GM19025 (cell line): ENCODE data around the gene ULK1.

Experiments used
- ATAC-seq: cut with Tn5 transposase; IDR thresholded peaks from one replicate; pipeline ENCODE4 v1.9.1; 2021; ENCODE audit warnings: mild to moderate bottlenecking, low read depth, moderate library complexity; ENCODE audit not compliant: unreplicated experiment

Gene ULK1

DNA sequence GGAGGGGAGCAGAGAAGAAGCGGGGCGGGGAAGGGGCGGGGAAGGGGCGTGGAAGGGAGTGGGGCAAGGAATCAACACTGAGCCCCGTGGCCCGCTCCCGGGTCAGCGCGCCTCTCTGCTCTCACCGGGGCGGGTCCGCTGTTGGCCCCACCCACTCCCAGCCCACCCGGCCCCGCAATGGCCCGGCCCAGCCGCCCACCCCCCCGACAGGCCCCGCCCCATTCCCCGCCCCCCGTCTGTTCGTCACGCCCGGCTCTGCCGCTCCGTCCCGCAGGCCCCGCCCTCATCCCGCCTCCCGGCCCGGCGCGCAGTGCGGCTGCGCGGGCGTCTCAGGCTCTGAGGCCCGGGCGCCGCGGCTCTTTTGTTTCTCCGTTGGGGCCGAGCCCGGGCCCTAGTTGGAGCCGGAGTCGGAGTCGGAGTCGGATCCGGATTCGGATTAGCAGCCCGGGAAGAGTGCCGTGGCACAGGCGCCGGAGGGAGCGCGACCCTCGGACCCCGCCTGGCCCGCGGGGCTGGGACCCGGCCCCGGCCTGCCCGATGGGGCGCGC, at the start of gene ULK1:
ULK1 (plus strand) TSS at position 310 of the 548 bp plus-strand sequence. CDS start 380 bp downstream, outside the sequence.
- ATAC-seq, result peak; percentile 84

DNA sequence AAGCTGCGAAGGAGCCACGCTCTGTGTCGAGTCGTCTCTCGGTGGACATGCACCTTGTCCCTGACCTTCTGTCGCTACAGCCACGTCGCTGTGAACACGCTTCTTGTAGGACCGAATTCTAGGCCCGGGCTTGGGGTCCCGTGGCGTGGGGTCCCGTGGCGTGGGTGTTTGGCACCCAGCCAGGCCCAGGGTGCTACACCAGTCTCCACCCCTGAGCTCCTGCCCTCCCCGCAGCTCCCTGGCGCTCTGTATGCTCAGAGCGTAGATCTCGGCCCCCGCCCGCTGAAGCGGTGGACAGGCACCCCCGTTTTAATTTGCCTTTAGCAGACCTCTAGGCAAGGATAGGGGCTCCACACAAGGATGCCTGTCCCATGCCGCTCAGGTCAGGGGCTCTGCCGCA, 49.8 kb upstream of the ULK1 start:
- no peak for ATAC-seq

DNA sequence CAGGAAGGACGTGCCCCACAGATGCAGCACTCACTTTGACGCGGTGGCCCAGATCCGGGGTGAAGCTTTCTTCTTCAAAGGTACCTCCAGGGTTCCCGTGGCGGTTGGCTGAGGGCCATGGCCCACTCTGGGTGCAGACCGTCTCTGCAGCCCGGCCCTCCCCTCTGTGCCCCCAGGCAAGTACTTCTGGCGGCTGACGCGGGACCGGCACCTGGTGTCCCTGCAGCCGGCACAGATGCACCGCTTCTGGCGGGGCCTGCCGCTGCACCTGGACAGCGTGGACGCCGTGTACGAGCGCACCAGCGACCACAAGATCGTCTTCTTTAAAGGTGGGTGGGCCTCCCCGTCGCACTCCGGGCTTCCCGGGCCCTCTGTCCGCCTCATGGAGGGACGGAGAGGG, 49.3 kb upstream of the ULK1 start:
- ATAC-seq, result no peak

DNA sequence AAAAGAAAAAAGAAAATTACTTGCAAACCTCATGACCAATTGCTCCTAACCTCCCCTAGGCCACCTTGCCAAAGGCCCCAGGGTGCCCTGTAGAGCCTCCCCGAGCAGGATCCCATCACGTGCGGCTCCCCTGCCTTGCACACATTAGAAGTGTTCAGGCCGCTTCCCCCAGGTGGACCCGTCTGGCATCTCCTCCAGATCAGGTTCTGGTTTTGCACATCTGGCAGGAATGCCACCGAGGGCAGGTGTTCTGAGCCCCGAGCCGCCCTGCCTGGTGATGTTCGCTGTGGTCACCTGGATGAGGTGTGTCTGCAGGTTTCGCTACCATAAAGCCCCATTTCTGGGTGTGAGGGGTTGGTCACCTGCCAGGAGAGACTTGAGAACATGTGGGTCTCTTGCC, 47.0 kb upstream of the ULK1 start:
- ATAC-seq, result no peak

DNA sequence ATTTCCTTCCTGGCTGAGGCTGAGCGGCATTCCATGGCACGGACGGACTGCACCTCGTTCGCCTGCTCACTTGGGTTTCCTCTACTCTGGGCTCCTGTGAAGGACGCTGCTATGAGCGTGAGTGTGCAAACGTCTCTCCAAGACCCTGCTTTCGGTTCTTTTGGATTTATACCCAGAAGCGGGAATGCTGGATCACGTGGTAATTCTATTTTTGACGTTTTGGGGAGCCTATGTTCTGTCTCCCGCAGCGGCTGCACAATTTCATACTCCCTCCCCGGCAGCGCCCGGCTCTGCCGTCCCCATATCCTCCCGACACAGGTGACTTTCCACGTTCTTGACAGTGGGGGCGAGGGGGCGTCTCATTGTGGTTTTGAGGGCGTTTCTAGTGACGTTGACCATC, 45.7 kb upstream of the ULK1 start:
- ATAC-seq, result no peak

DNA sequence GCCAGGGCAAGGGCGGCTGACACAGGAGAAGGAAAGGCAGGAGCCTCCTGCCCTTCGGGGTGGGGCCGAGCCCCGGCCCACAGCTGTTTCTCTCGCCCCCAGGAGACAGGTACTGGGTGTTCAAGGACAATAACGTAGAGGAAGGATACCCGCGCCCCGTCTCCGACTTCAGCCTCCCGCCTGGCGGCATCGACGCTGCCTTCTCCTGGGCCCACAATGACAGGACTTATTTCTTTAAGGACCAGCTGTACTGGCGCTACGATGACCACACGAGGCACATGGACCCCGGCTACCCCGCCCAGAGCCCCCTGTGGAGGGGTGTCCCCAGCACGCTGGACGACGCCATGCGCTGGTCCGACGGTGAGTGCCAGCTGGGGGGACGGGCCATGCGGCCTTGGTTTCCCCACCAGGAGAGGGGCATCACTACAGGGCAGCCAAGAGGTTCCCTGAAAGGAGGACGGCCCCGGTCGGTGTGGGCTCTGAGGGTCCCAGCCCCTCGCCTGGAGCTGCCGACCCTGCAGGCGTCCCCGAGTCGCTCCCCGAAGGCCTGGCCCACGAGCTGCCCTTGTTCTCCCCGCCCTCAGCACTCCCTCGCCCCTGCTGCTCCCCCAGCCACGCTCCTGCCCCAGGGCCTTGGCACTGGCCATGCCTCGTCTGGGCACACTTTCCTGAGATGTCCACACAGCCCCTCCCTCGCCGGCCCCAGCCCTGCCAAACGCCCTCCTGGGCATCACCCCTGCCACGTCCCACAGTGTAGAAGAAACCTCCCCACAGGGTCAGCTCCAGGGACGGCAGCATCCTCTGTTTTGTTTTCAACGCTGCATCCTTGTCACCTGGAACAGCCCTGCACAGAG, 44.5 kb upstream of the ULK1 start:
- no peak for ATAC-seq

DNA sequence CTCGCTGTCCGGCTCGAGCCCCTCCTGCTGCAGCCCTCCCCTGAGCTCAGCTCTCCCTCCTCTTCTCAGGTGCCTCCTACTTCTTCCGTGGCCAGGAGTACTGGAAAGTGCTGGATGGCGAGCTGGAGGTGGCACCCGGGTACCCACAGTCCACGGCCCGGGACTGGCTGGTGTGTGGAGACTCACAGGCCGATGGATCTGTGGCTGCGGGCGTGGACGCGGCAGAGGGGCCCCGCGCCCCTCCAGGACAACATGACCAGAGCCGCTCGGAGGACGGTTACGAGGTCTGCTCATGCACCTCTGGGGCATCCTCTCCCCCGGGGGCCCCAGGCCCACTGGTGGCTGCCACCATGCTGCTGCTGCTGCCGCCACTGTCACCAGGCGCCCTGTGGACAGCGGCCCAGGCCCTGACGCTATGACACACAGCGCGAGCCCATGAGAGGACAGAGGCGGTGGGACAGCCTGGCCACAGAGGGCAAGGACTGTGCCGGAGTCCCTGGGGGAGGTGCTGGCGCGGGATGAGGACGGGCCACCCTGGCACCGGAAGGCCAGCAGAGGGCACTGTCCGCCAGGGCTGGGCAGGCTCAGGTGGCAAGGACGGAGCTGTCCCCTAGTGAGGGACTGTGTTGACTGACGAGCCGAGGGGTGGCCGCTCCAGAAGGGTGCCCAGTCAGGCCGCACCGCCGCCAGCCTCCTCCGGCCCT, 43.4 kb upstream of the ULK1 start:
- ATAC-seq, result no peak

DNA sequence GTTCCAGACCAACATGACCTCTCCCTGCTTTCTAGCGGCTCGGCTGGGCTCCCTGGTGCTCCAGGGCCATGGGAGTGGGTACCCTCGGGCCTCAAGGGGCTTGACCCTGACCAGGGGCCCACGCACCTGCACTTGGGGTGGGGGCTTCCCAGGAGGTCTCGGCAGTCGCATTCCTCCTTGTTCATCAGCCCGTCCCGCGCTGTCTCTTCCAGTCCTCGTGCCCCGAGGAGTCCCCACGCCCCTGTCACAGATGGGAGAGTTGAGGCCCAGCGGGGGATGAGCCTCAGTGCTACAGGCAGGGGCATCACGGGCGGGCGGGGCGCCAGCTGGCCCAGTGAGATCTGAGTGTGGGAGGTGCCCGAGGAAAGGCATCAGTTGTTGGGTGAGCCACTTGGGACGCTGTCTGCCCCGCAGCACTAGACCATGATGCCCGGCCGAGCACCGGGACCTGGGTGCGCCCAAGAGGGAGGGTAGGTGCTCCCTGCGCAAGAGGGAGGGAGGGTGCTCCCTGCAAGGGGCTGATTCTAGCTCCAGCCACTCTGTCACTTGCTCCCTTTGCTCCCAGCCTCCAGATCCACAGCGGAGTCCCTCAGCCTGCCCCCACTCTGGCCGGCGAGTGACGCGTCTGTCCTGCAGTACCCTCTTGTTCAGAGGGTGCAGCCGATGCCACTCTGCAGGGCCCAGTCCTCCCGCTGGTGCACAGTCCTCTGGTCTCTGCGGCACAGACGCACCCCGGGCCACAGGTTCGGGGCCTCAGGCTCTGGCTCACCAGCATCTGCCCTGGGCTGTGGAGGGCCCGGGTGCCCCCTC, 42.5 kb upstream of the ULK1 start:
- ATAC-seq, result no peak

DNA sequence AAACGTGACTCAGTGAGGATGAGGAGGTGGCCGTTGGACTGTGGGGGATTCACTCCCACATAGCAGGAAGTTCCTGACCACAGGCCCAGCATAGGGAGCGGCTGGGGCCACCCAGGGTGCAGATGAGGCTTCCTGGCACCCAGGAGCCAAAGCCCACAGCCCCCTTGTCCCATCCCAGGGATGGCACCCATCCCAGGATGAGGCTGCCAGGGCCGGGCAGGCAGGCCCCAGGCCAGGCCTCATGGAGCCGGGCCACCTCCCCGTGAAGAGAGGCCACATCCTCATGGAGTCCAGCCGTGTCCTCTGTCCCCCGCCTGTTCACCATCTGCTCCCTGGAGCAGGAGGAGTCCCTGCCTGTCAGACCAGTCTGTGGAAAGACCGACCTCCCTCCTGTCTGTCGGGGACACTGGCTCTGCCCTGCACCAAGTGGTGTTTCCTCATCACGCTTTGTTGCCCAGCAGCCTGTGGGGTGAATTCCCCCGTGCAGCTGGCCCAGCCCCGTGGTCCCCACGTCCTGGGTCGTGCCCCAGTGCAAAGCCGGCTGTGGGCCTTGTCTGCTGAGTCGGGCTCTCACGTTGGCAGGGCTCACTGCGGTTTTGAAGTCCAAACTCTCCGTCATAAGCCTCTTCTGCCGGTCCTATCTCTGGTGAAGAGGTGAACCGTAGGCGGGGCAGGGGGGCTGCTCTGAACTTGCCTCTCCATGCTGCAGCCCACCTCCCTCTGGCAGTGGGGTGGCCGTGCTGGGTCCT, 41.7 kb upstream of the ULK1 start:
- no peak for ATAC-seq

DNA sequence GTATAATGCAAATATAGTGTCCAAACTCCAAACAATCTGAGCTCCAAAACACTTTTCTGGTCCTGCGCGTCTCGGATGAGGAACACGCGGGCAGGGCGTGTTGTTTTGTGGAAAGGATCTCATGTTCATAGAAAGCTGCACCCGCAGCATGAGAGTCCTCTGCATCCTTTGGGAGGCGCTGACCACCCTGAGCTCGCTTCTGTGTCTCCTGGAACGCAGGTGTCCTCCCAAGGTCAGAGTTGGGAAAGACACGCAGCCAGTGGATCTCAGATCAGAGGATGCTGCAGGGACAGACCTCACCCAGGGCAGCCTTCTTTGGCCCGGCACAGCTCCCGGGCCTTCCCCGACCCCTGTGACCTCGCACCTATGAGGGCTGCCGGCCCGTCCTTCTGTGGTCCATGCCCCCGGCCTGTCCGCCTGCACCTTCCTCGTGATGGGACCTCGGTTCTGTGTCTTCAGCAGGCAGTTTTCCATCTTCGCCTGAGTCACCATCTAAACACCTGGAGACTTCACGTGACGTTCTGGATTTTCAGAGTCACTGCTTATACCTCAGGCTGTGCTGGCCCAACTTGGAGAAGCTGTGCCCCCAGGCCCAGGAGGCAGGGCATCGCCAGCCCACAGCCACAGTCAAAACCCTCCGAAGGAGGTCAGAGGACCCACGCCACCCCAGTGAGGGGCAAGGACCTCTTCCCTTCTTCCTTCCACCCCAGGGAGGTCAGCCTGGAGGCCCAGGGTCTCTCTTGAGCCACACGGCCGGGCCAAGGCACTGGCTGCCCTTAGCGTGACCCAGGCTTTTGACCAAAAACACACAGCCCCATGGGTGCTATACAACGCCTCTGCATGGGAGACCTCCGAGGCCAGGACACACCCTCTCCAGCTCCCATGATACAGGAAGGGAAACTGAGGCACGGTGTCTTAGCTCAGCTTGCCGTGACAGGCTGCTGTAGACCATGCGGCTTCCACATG, 40.3 kb upstream of the ULK1 start:
- no peak for ATAC-seq

DNA sequence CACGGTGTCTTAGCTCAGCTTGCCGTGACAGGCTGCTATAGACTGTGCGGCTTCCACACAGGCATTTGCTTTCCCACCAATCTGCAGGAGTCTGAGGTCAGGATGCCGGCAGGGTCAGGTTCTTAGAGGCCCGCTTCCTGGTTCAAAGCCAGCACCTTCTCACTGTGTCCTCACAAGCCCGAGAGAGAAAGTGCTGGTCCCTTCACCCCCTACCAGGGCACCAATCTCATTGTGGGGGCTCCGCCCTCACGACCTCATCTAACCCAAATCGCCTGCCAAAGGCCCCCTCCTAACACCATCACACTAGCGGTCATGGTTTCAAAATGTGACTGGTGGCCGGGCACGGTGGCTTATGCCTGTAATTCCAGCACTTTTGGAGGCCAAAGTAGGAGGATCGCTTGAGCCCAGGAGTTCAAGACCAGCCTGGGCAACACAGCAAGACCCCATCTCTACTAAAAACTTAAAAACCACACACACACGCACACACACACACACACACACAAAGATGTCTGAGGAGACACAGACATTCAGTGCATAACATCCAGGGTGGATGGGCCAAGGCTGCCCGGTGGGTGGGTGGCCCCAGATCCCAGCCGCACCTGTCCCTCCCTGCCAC, 39.5 kb upstream of the ULK1 start:
- no peak for ATAC-seq

DNA sequence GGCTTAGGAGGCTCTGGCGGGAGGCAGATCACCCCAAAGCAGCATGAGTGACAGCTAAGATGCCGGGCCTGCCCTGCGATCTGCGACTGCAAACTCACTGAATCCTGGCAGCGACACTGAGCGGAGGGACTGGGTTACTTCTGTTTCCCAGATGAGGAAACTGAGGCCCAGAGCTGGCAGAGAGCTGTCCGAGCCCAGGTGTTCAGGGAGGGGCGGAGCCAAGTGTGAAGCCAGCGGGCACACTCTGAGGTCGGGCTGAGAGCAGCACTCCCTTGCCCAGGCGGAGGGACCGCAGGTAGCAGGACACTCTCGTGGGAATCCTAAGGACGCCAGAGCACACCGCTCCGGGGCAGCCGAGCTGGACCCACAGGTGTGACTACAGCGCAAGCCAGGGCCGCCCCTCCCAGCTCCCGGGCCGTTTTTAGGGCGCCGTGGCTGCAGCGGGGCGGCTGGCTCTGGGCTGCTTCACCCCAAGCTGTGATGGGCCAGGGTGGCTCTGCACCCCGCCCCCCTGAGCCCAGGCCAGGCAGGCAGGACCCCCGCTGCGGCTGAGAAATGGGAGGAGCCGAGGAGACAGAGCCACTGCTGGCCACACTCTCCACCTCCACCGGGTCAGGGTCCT, 38.8 kb upstream of the ULK1 start:
- ATAC-seq, result no peak

DNA sequence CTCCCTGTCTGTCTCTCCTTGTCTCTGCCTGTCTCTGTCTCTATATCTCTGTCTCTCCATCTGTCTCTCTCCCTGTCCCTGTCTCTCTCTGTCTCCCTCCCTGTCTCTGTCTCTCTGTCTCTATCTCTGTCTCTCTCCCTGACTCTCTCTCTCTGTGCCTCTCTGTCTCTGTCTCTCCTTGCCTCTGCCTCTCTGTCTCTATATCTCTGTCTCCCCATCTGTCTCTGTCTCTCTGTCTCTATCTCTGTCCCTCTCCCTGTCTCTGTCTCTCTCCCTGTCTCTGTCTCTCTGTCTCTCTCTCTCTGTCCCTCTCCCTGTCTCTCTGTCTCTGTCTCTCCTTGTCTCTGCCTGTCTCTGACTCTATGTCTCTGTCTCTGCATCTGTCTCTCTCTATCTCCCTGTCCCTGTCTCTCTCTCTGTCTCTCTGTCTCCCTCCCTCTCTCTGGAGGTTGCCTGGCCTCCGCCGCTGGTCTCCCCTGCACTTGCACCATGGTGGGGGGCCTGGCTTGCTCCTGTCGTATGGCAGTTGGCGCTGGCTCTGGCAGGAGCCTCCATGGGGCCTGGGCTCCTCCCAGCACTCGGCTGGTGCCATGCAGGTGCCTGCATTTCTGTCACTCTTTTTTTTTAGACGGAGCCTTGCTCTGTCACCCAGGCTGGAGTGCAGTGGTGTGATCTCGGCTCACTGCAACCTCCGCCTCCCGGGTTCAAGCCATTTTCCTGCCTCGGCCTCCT, 37.9 kb upstream of the ULK1 start:
- no peak for ATAC-seq

DNA sequence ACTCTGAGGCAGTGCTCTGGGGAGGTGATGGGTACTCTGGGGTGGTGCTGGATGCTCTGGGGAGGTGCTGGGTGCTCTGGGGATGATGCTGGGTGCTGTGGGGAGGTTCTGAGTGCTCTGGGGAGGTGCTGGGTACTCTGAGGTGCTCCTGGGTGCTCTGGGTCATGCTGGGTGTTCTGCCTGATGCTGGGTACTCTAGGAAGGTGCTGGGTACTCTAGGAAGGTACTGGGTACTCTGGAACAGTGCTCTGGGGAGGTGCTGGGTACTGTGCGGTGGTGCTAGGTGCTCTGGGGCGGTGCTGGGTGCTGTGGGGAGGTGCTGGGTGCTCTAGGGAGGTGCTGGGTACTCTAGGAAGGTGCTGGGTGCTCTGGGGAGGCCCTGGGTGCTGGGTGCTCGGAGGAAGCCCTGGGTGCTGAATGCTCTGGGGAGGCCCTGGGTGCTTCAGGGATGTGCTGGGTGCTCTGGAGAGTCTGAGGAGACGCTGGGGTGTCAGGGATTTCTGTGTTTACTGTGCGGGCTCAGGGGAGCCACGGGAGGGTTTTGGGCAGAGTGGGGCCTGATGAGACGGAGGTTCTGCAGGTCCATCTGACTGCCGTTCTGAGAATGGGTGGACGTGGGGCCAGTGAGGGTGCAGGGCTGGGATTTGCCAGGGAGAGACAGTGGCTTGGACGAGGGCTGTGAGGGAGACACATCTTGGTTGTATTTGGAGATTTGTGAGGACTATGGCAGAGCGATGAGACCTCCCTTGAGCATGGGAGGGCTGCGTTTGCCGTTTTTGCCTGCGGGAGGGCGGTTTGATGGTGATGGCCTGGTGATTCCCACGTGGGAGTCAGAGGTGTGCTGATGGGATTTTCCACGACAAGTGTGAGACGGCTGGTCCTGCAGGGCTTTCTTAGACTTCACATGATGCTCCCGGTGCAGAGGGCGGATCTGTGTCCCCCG, 36.2 kb upstream of the ULK1 start:
- no peak for ATAC-seq

DNA sequence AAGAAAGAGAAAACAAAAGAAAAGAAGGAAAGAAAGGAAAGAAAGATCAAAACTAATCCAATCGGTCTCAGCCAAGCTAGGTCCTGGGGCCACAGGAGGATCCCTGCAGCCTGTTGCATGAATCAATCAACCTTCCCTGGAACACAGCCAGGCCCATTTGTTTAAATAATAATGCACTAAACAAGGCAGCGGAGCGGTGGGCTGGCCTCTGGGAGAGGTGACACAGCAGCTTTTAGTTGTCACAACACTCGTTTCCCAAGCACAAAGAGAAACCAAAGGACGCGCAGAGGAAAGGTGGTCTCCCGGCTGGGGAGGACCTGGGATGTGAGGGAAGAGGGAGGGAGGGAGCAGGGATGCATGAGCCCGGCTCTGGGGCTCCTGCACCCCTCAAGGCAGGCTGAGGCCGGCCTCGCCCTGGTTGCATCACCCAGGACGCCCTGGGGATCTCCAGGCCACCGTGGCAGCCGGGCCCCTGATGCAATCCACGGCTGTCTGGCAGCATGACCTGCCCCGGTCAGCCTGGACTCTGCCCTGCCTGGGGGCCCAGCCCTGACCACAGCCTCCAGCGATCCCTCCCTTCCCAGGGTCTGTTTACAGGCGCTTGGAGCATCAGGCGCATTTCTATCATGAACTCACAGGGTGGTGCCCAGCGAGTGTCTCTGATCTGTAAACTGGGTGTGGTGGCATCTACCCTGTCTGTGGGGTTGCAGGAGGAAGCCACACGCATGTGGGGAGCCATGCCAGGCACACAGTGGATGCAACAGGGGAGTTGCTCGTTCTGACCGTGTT, 33.8 kb upstream of the ULK1 start:
- no peak for ATAC-seq
